Keratinocyte (primary cell): ENCODE results near the gene RBBP6. TPM values are rescaled to one million over a fixed set of nuclear protein-coding genes. Genes with fewer than 3 reads are reported as not detected.

Experiments used
- DNase-seq: peaks from one replicate; pipeline ENCODE4 v3.0.0-alpha.2; 2011; ENCODE audit warnings: low read depth, missing footprints, low spot score
- FAIRE-seq: peaks from 2 replicates; lab custom pipeline; 2011; peaks lifted over from hg19 to GRCh38; lab: Jason Lieb, UNC
- H2AFZ ChIP-seq: 2 replicates; pipeline ENCODE4 v1.6.0; 2012; ENCODE audit warnings: low read length, control low read depth, inconsistent platforms; ENCODE audit not compliant: control insufficient read depth
- H3K27ac ChIP-seq: 2 replicates; pipeline ENCODE4 v1.5.1; 2011; ENCODE audit warnings: low read length; ENCODE audit not compliant: control insufficient read depth, insufficient read depth
- H3K27me3 ChIP-seq: 3 replicates; pipeline ENCODE4 v1.6.0; 2011; ENCODE audit warnings: low read length; ENCODE audit not compliant: control insufficient read depth, insufficient read depth; ENCODE audit errors: extremely low read depth
- H3K36me3 ChIP-seq, 2 experiments: 2 replicates in 1 of 2; 3 replicates in 1 of 2; pipeline ENCODE4 v1.5.1; 2011; ENCODE audit warnings: low read length in 2 of 2, mild to moderate bottlenecking in 1 of 2; ENCODE audit not compliant: control insufficient read depth in 2 of 2, insufficient read depth in 2 of 2; ENCODE audit errors: extremely low read depth in 1 of 2
- H3K4me1 ChIP-seq: 3 replicates; pipeline ENCODE4 v1.5.1; 2011; ENCODE audit warnings: low read length; ENCODE audit not compliant: control insufficient read depth, insufficient read depth; ENCODE audit errors: extremely low read depth
- H3K4me2 ChIP-seq: 3 replicates; pipeline ENCODE4 v1.6.0; 2011; ENCODE audit warnings: low read depth, low read length; ENCODE audit not compliant: control insufficient read depth, insufficient read depth; ENCODE audit errors: extremely low read depth
- H3K4me3 ChIP-seq, 3 experiments: fragments of 200-600 bp in 1 of 3; sonication (generic) in 1 of 3; 2 replicates in 2 of 3; 3 replicates in 1 of 3; pipeline ENCODE4 v1.5.1; 2011 to 2016; ENCODE audit warnings: low read length in 3 of 3, mild to moderate bottlenecking in 3 of 3, control low read depth in 2 of 3, inconsistent platforms in 1 of 3, low read depth in 1 of 3, mixed read lengths in 1 of 3, mixed run types in 1 of 3, moderate library complexity in 1 of 3; ENCODE audit not compliant: control insufficient read depth in 2 of 3, insufficient read depth in 2 of 3; ENCODE audit errors: extremely low read depth in 1 of 3
- H3K79me2 ChIP-seq: 2 replicates; pipeline ENCODE4 v1.6.0; 2012; ENCODE audit warnings: low read length; ENCODE audit not compliant: control insufficient read depth, insufficient read depth
- H3K9ac ChIP-seq: 3 replicates; pipeline ENCODE4 v1.6.0; 2011; ENCODE audit warnings: low read length; ENCODE audit not compliant: control insufficient read depth, insufficient read depth; ENCODE audit errors: extremely low read depth
- H3K9me1 ChIP-seq: 3 replicates; pipeline ENCODE4 v1.6.0; 2011; ENCODE audit warnings: low read length; ENCODE audit not compliant: control insufficient read depth, insufficient read depth; ENCODE audit errors: extremely low read depth
- H3K9me3 ChIP-seq: 2 replicates; pipeline ENCODE4 v1.5.1; 2012; ENCODE audit warnings: low read depth, low read length; ENCODE audit not compliant: control insufficient read depth
- H4K20me1 ChIP-seq: 3 replicates; pipeline ENCODE4 v1.6.0; 2011; ENCODE audit warnings: low read length; ENCODE audit not compliant: control insufficient read depth, insufficient read depth; ENCODE audit errors: extremely low read depth
- CTCF ChIP-seq, 3 experiments: IDR thresholded peaks in 1 of 3; conservative IDR thresholded peaks in 1 of 3; optimal IDR thresholded peaks in 1 of 3; 2 replicates in 2 of 3; 3 replicates in 1 of 3; pipeline versions ENCODE3 to v1.5.1; 2011; ENCODE audit warnings: low read length in 3 of 3, mild to moderate bottlenecking in 3 of 3, moderate library complexity in 2 of 3, control low read depth in 1 of 3, inconsistent platforms in 1 of 3; ENCODE audit not compliant: insufficient read depth in 2 of 3; ENCODE audit errors: extremely low read depth in 1 of 3
- EZH2 ChIP-seq: IDR thresholded peaks from one replicate; pipeline ENCODE4 v1.6.1; 2012; ENCODE audit warnings: inconsistent platforms, mild to moderate bottlenecking, low read length, moderate library complexity
- dilution Hi-C: fragments of 300-500 bp; cut with MboI; formaldehyde crosslinking; loops from one replicate; pipeline ENCODE4 v1.7.0; 2020; ENCODE audit warnings: low sequenced_read_pairs; ENCODE audit not compliant: extremely low pct_ligation_motif_present
- polyA plus RNA-seq, 5 experiments: library from polyadenylated mRNA; depleted of rRNA in 3 of 5; stranded (reverse) in 3 of 5; stranded (forward) in 1 of 5; unstranded in 1 of 5; fragments of >200 nt; gene quantifications; 1 replicate in 1 of 5; 2 replicates in 3 of 5; 3 replicates in 1 of 5; pipeline versions ENCODE4 v1.2.1 to v1.2.3, GENCODE V29; 2011 to 2012; ENCODE audit warnings: missing spikeins in 2 of 5, low read depth in 1 of 5, low replicate concordance in 1 of 5

RBBP6 gene
- polyA plus RNA-seq, 1 donor (not counting 4 experiments of a cell fraction or from before 2014, with no cell fraction given), result 32.1 TPM

GRCh38 chr16:24540602-24541210 lies 1.3 kb downstream of the RBBP6 start:
- Histone ChIP-seq H3K36me3 (peaks cover 0 to under 1% of the 10 kb centered on the region in 2 experiments), H3K4me1 (peaks cover 23% of the 10 kb centered on the region), H3K79me2 (peaks cover 63% of the 10 kb centered on the region), H2AFZ (no peak overlapping the region), H3K27me3 (no peaks in the 10 kb centered on the region), H3K9ac (peak overlapping the region; percentile 99), H3K9me1 (peaks cover 2% of the 10 kb centered on the region), H3K9me3 (no peaks in the 10 kb centered on the region), H3K4me3 (peak overlapping the region; percentile 91 to 98 (median 98)), H3K4me2 (peak overlapping the region; percentile 82), H4K20me1 (peaks cover 21% of the 10 kb centered on the region), H3K27ac (peak overlapping the region; percentile 93)
- TF ChIP-seq EZH2 (no peak), CTCF (optimal IDR thresholded peaks at IDR 0.05 in 1 of 3, IDR thresholded peaks at IDR 0.05 in 1 of 3, conservative IDR thresholded peaks at IDR 0.05 in 1 of 3; ENCODE audit: extremely low read depth in 1 of 3, insufficient read depth in 2 of 3, low read length in 3 of 3) (no peak)
- FAIRE-seq (no peak), DNase-seq (no peak)
- dilution Hi-C loops, result no loop called here

- H4K20me1 ChIP-seq, result peaks cover 21% of the 10 kb centered on the region
Observed at GRCh38 chr16:24541233-24541933, 2.0 kb downstream of the RBBP6 start.

More at GRCh38 chr16:24541233-24541933, 2.0 kb downstream of the RBBP6 start:
- H3K9me1 ChIP-seq, result peaks cover 2% of the 10 kb centered on the region
- no peaks in the 10 kb centered on the region for H3K9me3 ChIP-seq
- H3K27me3 ChIP-seq, result no peaks in the 10 kb centered on the region
- peaks cover 70% of the 10 kb centered on the region for H3K79me2 ChIP-seq
- TF ChIP-seq CTCF (optimal IDR thresholded peaks at IDR 0.05 in 1 of 3, IDR thresholded peaks at IDR 0.05 in 1 of 3, conservative IDR thresholded peaks at IDR 0.05 in 1 of 3; ENCODE audit: extremely low read depth in 1 of 3, insufficient read depth in 2 of 3, low read length in 3 of 3), result no peak
- TF ChIP-seq EZH2, result no peak
- FAIRE-seq (no peak), DNase-seq (no peak)
- dilution Hi-C loops, result no loop called here
- H3K9ac ChIP-seq, result peak overlapping the region; percentile 99
- peak overlapping the region; percentile 82 for H3K4me2 ChIP-seq
- peak overlapping the region; percentile 91 to 98 (median 98) for H3K4me3 ChIP-seq
- H3K27ac ChIP-seq, result peak overlapping the region; percentile 93
- H3K36me3 ChIP-seq, result peaks cover 0 to 6% of the 10 kb centered on the region in 2 experiments
- peaks cover 23% of the 10 kb centered on the region for H3K4me1 ChIP-seq
- no peak overlapping the region for H2AFZ ChIP-seq
